Loucy (cell line): ENCODE results near the gene VPS45.

Experiments used
- H2AFZ ChIP-seq: fragments of 200-600 bp; sonication (generic); 2 replicates; pipeline ENCODE4 v1.6.0; 2016; ENCODE audit warnings: antibody characterized with exemption, mild to moderate bottlenecking, low read length, moderate library complexity
- H3F3A ChIP-seq: fragments of 200-600 bp; 2 replicates; pipeline ENCODE4 v1.6.0; 2016; ENCODE audit warnings: antibody characterized with exemption, low read depth, mild to moderate bottlenecking
- H3K27me3 ChIP-seq: fragments of 200-600 bp; sonication (generic); 2 replicates; pipeline ENCODE4 v1.6.1; 2014; ENCODE audit warnings: low read length, mild to moderate bottlenecking; ENCODE audit not compliant: insufficient read depth, poor library complexity, severe bottlenecking
- H3K36me3 ChIP-seq: fragments of 200-600 bp; sonication (generic); 2 replicates; pipeline ENCODE4 v1.6.1; 2016; ENCODE audit warnings: low read length; ENCODE audit not compliant: insufficient read depth
- H3K4me1 ChIP-seq: fragments of 200-600 bp; sonication (generic); 2 replicates; pipeline ENCODE4 v1.5.1; 2014; ENCODE audit warnings: low read length, mild to moderate bottlenecking; ENCODE audit not compliant: insufficient read depth, poor library complexity, severe bottlenecking
- H3K4me2 ChIP-seq: fragments of 200-600 bp; sonication (generic); 2 replicates; pipeline ENCODE4 v1.6.0; 2014; ENCODE audit warnings: antibody characterized with exemption, low read length, low read depth, mild to moderate bottlenecking; ENCODE audit not compliant: poor library complexity, severe bottlenecking
- H3K4me3 ChIP-seq: fragments of 200-600 bp; sonication (generic); 2 replicates; pipeline ENCODE4 v1.5.1; 2014; ENCODE audit warnings: low read length, mild to moderate bottlenecking, mixed read lengths; ENCODE audit not compliant: poor library complexity, severe bottlenecking
- H3K79me2 ChIP-seq: fragments of 200-600 bp; sonication (generic); 2 replicates; pipeline ENCODE4 v1.6.1; 2014; ENCODE audit warnings: low read length; ENCODE audit not compliant: insufficient read depth
- H3K9ac ChIP-seq: fragments of 200-600 bp; sonication (generic); 2 replicates; pipeline ENCODE4 v1.6.0; 2014; ENCODE audit warnings: mild to moderate bottlenecking, low read depth, low read length, moderate library complexity; ENCODE audit not compliant: poor library complexity, severe bottlenecking
- H3K9me2 ChIP-seq: fragments of 200-600 bp; sonication (generic); replicated peaks from 2 replicates; pipeline ENCODE4 v1.6.1; 2016; ENCODE audit warnings: low read depth, low read length, mixed read lengths
- H3K9me3 ChIP-seq: fragments of 200-600 bp; sonication (generic); 2 replicates; pipeline ENCODE4 v1.6.1; 2014; ENCODE audit warnings: mild to moderate bottlenecking, antibody characterized with exemption, low read length, low read depth; ENCODE audit not compliant: insufficient read depth
- H4K20me1 ChIP-seq: fragments of 200-600 bp; sonication (generic); 2 replicates; pipeline ENCODE4 v1.6.0; 2014; ENCODE audit warnings: antibody characterized with exemption, low read length, mild to moderate bottlenecking; ENCODE audit not compliant: insufficient read depth, poor library complexity, severe bottlenecking
- CTCF ChIP-seq: fragments of 200-600 bp; sonication (generic); conservative IDR thresholded peaks from 2 replicates; pipeline ENCODE4 v1.5.1; 2014; ENCODE audit warnings: mild to moderate bottlenecking, antibody characterized with exemption, low read length
- EZH2phosphoT487 ChIP-seq: fragments of 200-600 bp; IDR thresholded peaks from 2 replicates; pipeline ENCODE4 v1.6.1; 2018; ENCODE audit warnings: antibody characterized with exemption, mild to moderate bottlenecking, moderate library complexity, borderline replicate concordance

Gene VPS45

GRCh38 chr1:150028322-150028721 is 39.3 kb upstream of the VPS45 start:
- H3F3A ChIP-seq = no peaks in the 10 kb centered on the region
- H2AFZ ChIP-seq = no peak overlapping the region
- H4K20me1 ChIP-seq = no peaks in the 10 kb centered on the region
- H3K27me3 ChIP-seq = no peaks in the 10 kb centered on the region
- TF ChIP-seq EZH2phosphoT487 = no peak
- TF ChIP-seq CTCF = no peak
- no peak overlapping the region for H3K9ac ChIP-seq
- H3K4me2 ChIP-seq = no peak overlapping the region
- H3K9me2 ChIP-seq = no peaks in the 10 kb centered on the region
- no peaks in the 10 kb centered on the region for H3K79me2 ChIP-seq
- H3K36me3 ChIP-seq = no peaks in the 10 kb centered on the region
- H3K9me3 ChIP-seq = no peaks in the 10 kb centered on the region
- no peak overlapping the region for H3K4me3 ChIP-seq
- H3K4me1 ChIP-seq = no peaks in the 10 kb centered on the region

DNA sequence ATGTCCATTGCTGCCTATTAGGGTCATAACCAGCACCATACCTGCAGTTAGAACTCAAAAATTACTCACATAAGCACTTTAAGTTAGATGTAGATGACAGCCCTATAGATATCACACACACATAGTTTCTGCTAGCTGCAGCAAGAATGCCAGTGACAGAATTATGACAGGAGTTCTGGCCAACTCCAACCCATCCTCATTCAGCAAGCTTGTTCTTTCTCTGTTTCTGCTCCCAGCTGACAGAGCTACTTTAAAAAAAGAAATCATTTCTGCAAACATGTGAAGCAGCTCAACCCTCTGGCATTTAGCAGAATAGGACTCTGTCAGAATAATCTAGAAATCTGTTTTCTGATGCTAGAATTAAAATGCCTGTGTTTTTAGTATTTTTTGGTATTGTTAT is 33.2 kb upstream of the VPS45 start:
- Histone ChIP-seq H3K4me1 (no peaks in the 10 kb centered on the region), H3F3A (no peaks in the 10 kb centered on the region), H2AFZ (no peak overlapping the region), H3K9me2 (no peaks in the 10 kb centered on the region), H3K36me3 (no peaks in the 10 kb centered on the region), H3K9me3 (no peaks in the 10 kb centered on the region), H3K4me2 (no peak overlapping the region), H3K4me3 (no peak overlapping the region), H3K27me3 (no peaks in the 10 kb centered on the region), H3K9ac (no peak overlapping the region), H4K20me1 (no peaks in the 10 kb centered on the region), H3K79me2 (no peaks in the 10 kb centered on the region)
- TF ChIP-seq CTCF = no peak
- no peak for TF ChIP-seq EZH2phosphoT487

GRCh38 chr1:150049926-150050325 is 17.6 kb upstream of the VPS45 start:
- H3K4me1 ChIP-seq = no peaks in the 10 kb centered on the region
- no peaks in the 10 kb centered on the region for H4K20me1 ChIP-seq
- H3K9ac ChIP-seq = no peak overlapping the region
- H3K4me2 ChIP-seq = no peak overlapping the region
- no peaks in the 10 kb centered on the region for H3F3A ChIP-seq
- H3K36me3 ChIP-seq = no peaks in the 10 kb centered on the region
- H3K9me2 ChIP-seq = no peaks in the 10 kb centered on the region
- H3K9me3 ChIP-seq = no peaks in the 10 kb centered on the region
- no peaks in the 10 kb centered on the region for H3K27me3 ChIP-seq
- H3K79me2 ChIP-seq = no peaks in the 10 kb centered on the region
- TF ChIP-seq EZH2phosphoT487 (no peak), CTCF (no peak)
- no peak overlapping the region for H2AFZ ChIP-seq
- H3K4me3 ChIP-seq = no peak overlapping the region
